H9 (cell line): Measurements from ENCODE around the gene DCLK2. TPM values are rescaled to one million over a fixed set of nuclear protein-coding genes. Genes with fewer than 3 reads are reported as not detected.

Source experiments
- DNase-seq: peaks from one replicate; pipeline ENCODE4 v3.0.0-alpha.2; 2017
- H2AFZ ChIP-seq: one replicate; pipeline ENCODE4 v1.6.1; 2013; ENCODE audit warnings: mild to moderate bottlenecking, low read length, control low read depth, moderate library complexity
- H2AK5ac ChIP-seq: 2 replicates; pipeline ENCODE4 v1.6.1; 2013; ENCODE audit warnings: low read length, control low read depth, mixed read lengths; ENCODE audit not compliant: insufficient read length
- H2BK120ac ChIP-seq: one replicate; pipeline ENCODE4 v1.6.1; 2013; ENCODE audit warnings: low read depth, mild to moderate bottlenecking, low read length, control low read depth, inconsistent platforms; ENCODE audit not compliant: poor library complexity, severe bottlenecking
- H2BK12ac ChIP-seq: 2 replicates; pipeline ENCODE4 v1.6.1; 2013; ENCODE audit warnings: low read length, control low read depth, mixed read lengths, low read depth; ENCODE audit not compliant: insufficient read length
- H2BK15ac ChIP-seq: 2 replicates; pipeline ENCODE4 v1.6.1; 2013; ENCODE audit warnings: low read depth, low read length, control low read depth
- H2BK20ac ChIP-seq: one replicate; pipeline ENCODE4 v1.6.1; 2013; ENCODE audit warnings: low read depth, mild to moderate bottlenecking, low read length, control low read depth, inconsistent platforms; ENCODE audit not compliant: poor library complexity, severe bottlenecking
- H2BK5ac ChIP-seq: 2 replicates; pipeline ENCODE4 v1.6.1; 2013; ENCODE audit warnings: low read length, control low read depth, mixed read lengths; ENCODE audit not compliant: insufficient read length
- H3K14ac ChIP-seq: 2 replicates; pipeline ENCODE4 v1.6.1; 2013; ENCODE audit warnings: low read length, control low read depth; ENCODE audit not compliant: insufficient read depth
- H3K18ac ChIP-seq: 2 replicates; pipeline ENCODE4 v1.6.1; 2013; ENCODE audit warnings: low read depth, mild to moderate bottlenecking, mixed read lengths, low read length, control low read depth; ENCODE audit not compliant: insufficient read length
- H3K23ac ChIP-seq: 2 replicates; pipeline ENCODE4 v1.6.1; 2013; ENCODE audit warnings: low read length, control low read depth, mixed read lengths, low read depth; ENCODE audit not compliant: insufficient read length
- H3K23me2 ChIP-seq: 2 replicates; pipeline ENCODE4 v1.6.1; 2013; ENCODE audit warnings: low read depth, mild to moderate bottlenecking, mixed read lengths, low read length, control low read depth; ENCODE audit not compliant: insufficient read length, poor library complexity, severe bottlenecking
- H3K27ac ChIP-seq: 2 replicates; pipeline ENCODE4 v1.5.1; 2013; ENCODE audit warnings: low read length, control low read depth, mixed read lengths, low read depth; ENCODE audit not compliant: insufficient read length
- H3K27me3 ChIP-seq: 2 replicates; pipeline ENCODE4 v1.6.1; 2013; ENCODE audit warnings: low read length, control low read depth, inconsistent platforms; ENCODE audit not compliant: insufficient read depth
- H3K4ac ChIP-seq: 2 replicates; pipeline ENCODE4 v1.6.1; 2013; ENCODE audit warnings: low read depth, mild to moderate bottlenecking, control low read depth, inconsistent platforms, low read length, moderate library complexity
- H3K4me1 ChIP-seq: 2 replicates; pipeline ENCODE4 v1.6.1; 2013; ENCODE audit warnings: low read length, control low read depth, inconsistent platforms; ENCODE audit not compliant: insufficient read depth
- H3K4me2 ChIP-seq: 2 replicates; pipeline ENCODE4 v1.6.1; 2013; ENCODE audit warnings: low read length, control low read depth, mixed read lengths; ENCODE audit not compliant: insufficient read length, insufficient read depth
- H3K56ac ChIP-seq: 2 replicates; pipeline ENCODE4 v1.6.1; 2013; ENCODE audit warnings: low read depth, mild to moderate bottlenecking, mixed read lengths, low read length, control low read depth; ENCODE audit not compliant: insufficient read length
- H3K79me1 ChIP-seq: 2 replicates; pipeline ENCODE4 v1.6.1; 2013; ENCODE audit warnings: low read depth, mild to moderate bottlenecking, moderate library complexity, low read length, control low read depth, inconsistent platforms; ENCODE audit not compliant: insufficient read depth, poor library complexity, severe bottlenecking
- H3K79me2 ChIP-seq: 2 replicates; pipeline ENCODE4 v1.6.1; 2013; ENCODE audit warnings: low read length, control low read depth, inconsistent platforms; ENCODE audit not compliant: insufficient read depth
- H3K9ac ChIP-seq: 2 replicates; pipeline ENCODE4 v1.6.1; 2013; ENCODE audit warnings: low read length, control low read depth, mixed read lengths; ENCODE audit not compliant: insufficient read length; ENCODE audit errors: extremely low read depth
- H3K9me3 ChIP-seq: one replicate; pipeline ENCODE4 v1.6.1; 2013; ENCODE audit warnings: low read depth, low read length, inconsistent platforms; ENCODE audit not compliant: control insufficient read depth
- H3T11ph ChIP-seq: one replicate; pipeline ENCODE4 v1.6.1; 2013; ENCODE audit warnings: mild to moderate bottlenecking, low read length, control low read depth, inconsistent platforms
- H4K20me1 ChIP-seq: one replicate; pipeline ENCODE4 v1.6.1; 2013; ENCODE audit not compliant: control insufficient read depth, insufficient read length, insufficient read depth
- H4K5ac ChIP-seq: 2 replicates; pipeline ENCODE4 v1.6.1; 2013; ENCODE audit warnings: low read depth, mild to moderate bottlenecking, mixed read lengths, low read length, control low read depth; ENCODE audit not compliant: insufficient read length
- H4K8ac ChIP-seq: replicated peaks from 2 replicates; pipeline ENCODE4 v1.6.1; 2013; ENCODE audit warnings: low read length, control low read depth, mixed read lengths, low read depth; ENCODE audit not compliant: insufficient read length
- H4K91ac ChIP-seq: 2 replicates; pipeline ENCODE4 v1.6.1; 2013; ENCODE audit warnings: low read depth, mild to moderate bottlenecking, moderate library complexity, mixed read lengths, low read length, control low read depth; ENCODE audit not compliant: insufficient read length
- H3K27ac Mint-ChIP-seq, 3 experiments: 2 replicates in 2 of 3; 3 replicates in 1 of 3; pipeline ENCODE4 v1.8.0; 2020 to 2021; ENCODE audit warnings: mixed read lengths in 3 of 3, mild to moderate bottlenecking in 1 of 3, moderate library complexity in 1 of 3
- H3K27me3 Mint-ChIP-seq: 2 replicates; pipeline ENCODE4 v1.8.0; 2021; ENCODE audit warnings: low read depth, mild to moderate bottlenecking, moderate library complexity, mixed read lengths
- H3K36me3 Mint-ChIP-seq, 3 experiments: 2 replicates in 2 of 3; 3 replicates in 1 of 3; pipeline ENCODE4 v1.8.0; 2020 to 2021; ENCODE audit warnings: low read depth in 3 of 3, mixed read lengths in 3 of 3; ENCODE audit not compliant: insufficient read depth in 1 of 3
- H3K4me1 Mint-ChIP-seq, 2 experiments: 2 replicates each; pipeline ENCODE4 v1.8.0; 2020; ENCODE audit warnings: mixed read lengths in 2 of 2
- H3K4me3 Mint-ChIP-seq, 2 experiments: 2 replicates in 1 of 2; 3 replicates in 1 of 2; pipeline ENCODE4 v1.8.0; 2020 to 2021; ENCODE audit warnings: mild to moderate bottlenecking in 2 of 2, mixed read lengths in 2 of 2, moderate library complexity in 1 of 2
- H3K9me3 Mint-ChIP-seq, 2 experiments: 2 replicates in 1 of 2; 3 replicates in 1 of 2; pipeline ENCODE4 v1.8.0; 2020; ENCODE audit warnings: mild to moderate bottlenecking in 2 of 2, mixed read lengths in 2 of 2, moderate library complexity in 1 of 2
- WGBS: extraction: QIAGEN DNeasy Blood & Tissue Kit; methylation state at CpG from one replicate; pipeline ENCODE4 v1.1.7; 2013; ENCODE audit warnings: missing lambda C conversion rate, low lambda C conversion rate, mixed read lengths; ENCODE audit not compliant: insufficient read length; ENCODE audit errors: extremely low coverage; 5-methylcytosine and 5-hydroxymethylcytosine counted together
- total RNA-seq: library from RNA; stranded (reverse); gene quantifications from 2 replicates; pipeline ENCODE4 v1.2.1, GENCODE V29; 2021
- TF ChIP-seq, protein P1 (sequence below): fragments of 200-600 bp; sonication (generic); conservative IDR thresholded peaks from 3 replicates; pipeline ENCODE4 v1.8.0; 2021; ENCODE audit warnings: antibody characterized with exemption, mild to moderate bottlenecking

The DCLK2 gene
- total RNA-seq, 1 experiment from 2014 or later, result 0.33 TPM

DNA sequence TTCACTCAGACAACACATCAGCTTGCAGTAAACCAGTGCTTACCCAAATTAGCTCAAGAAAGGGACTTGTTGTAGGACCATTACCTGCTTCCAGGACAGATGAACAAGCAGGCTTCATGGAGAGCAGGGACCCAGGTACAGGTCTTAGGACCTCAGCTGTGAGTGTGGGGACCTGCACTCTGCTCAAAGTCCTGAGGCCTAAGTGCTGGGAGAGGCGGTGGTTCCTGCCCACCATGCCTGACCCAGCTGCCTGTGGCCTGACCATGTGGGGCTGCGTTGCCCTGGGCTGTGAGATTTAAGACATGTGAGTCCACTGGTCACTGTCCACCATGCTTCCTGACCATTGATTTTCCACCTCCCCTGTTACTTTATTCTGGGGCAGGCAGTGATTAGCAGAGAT is 140.2 kb downstream of the DCLK2 start:
- H3K27me3 ChIP-seq, result no peaks in the 10 kb centered on the region; the same call in 1 of the 2 replicates
- no peak overlapping the region for H3K14ac ChIP-seq
- no CpG with 5 or more reads among the region's 2 CpGs for WGBS
- H2BK120ac ChIP-seq, result no peak overlapping the region
- TF ChIP-seq, protein P1, sequence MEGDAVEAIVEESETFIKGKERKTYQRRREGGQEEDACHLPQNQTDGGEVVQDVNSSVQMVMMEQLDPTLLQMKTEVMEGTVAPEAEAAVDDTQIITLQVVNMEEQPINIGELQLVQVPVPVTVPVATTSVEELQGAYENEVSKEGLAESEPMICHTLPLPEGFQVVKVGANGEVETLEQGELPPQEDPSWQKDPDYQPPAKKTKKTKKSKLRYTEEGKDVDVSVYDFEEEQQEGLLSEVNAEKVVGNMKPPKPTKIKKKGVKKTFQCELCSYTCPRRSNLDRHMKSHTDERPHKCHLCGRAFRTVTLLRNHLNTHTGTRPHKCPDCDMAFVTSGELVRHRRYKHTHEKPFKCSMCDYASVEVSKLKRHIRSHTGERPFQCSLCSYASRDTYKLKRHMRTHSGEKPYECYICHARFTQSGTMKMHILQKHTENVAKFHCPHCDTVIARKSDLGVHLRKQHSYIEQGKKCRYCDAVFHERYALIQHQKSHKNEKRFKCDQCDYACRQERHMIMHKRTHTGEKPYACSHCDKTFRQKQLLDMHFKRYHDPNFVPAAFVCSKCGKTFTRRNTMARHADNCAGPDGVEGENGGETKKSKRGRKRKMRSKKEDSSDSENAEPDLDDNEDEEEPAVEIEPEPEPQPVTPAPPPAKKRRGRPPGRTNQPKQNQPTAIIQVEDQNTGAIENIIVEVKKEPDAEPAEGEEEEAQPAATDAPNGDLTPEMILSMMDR, result no peak
- H3K4ac ChIP-seq, result no peak overlapping the region
- no peak overlapping the region for H3T11ph ChIP-seq
- no peak overlapping the region for H2BK20ac ChIP-seq
- H2AFZ ChIP-seq, result no peak overlapping the region
- H3K4me2 ChIP-seq, result no peak overlapping the region
- Mint-ChIP-seq H3K9me3 (no peaks in the 10 kb centered on the region), H3K27ac (no peak overlapping the region), H3K4me3 (no peak overlapping the region), H3K36me3 (no peaks in the 10 kb centered on the region), H3K27me3 (no peaks in the 10 kb centered on the region), H3K4me1 (peaks cover 14 to 17% of the 10 kb centered on the region in 2 experiments)
- no peaks in the 10 kb centered on the region for H4K20me1 ChIP-seq
- no peak overlapping the region for H3K23ac ChIP-seq
- no peak overlapping the region for H4K8ac ChIP-seq
- H3K27ac ChIP-seq, result no peak overlapping the region
- peaks cover 7% of the 10 kb centered on the region; the same call in 1 of the 2 replicates for H3K4me1 ChIP-seq
- no peak overlapping the region for H2BK12ac ChIP-seq
- DNase-seq, result no peak
- no peak overlapping the region for H2BK15ac ChIP-seq
- no peak overlapping the region for H3K9ac ChIP-seq
- H3K56ac ChIP-seq, result no peak overlapping the region
- H2BK5ac ChIP-seq, result no peak overlapping the region
- H3K23me2 ChIP-seq, result no peaks in the 10 kb centered on the region
- H3K9me3 ChIP-seq, result no peaks in the 10 kb centered on the region
- H3K79me1 ChIP-seq, result no peaks in the 10 kb centered on the region
- H4K5ac ChIP-seq, result no peak overlapping the region
- H3K79me2 ChIP-seq, result no peaks in the 10 kb centered on the region
- no peak overlapping the region for H4K91ac ChIP-seq
- H2AK5ac ChIP-seq, result no peak overlapping the region
- H3K18ac ChIP-seq, result no peak overlapping the region
